Trophoblast cell (in vitro differentiated cells and primary cell): ENCODE measurements around the gene ZAP70.

ENCODE experiments used
- DNase-seq, 2 donors: peaks; one replicate each; pipeline ENCODE4 v3.0.0-alpha.2; 2016
- H2AFZ ChIP-seq: 2 replicates; pipeline ENCODE4 v1.6.1; 2013; ENCODE audit warnings: low read length, moderate library complexity, mild to moderate bottlenecking; ENCODE audit not compliant: insufficient read depth, poor library complexity
- H2AK5ac ChIP-seq: 2 replicates; pipeline ENCODE4 v1.6.1; 2013; ENCODE audit warnings: mild to moderate bottlenecking, low read length
- H2BK120ac ChIP-seq: 2 replicates; pipeline ENCODE4 v1.6.1; 2013; ENCODE audit warnings: low read length, mild to moderate bottlenecking, moderate library complexity; ENCODE audit not compliant: insufficient read depth, poor library complexity
- H2BK12ac ChIP-seq: 2 replicates; pipeline ENCODE4 v1.6.1; 2013; ENCODE audit warnings: mild to moderate bottlenecking, low read length, moderate library complexity
- H2BK5ac ChIP-seq: 2 replicates; pipeline ENCODE4 v1.6.1; 2013; ENCODE audit warnings: low read length, low read depth, moderate library complexity, mild to moderate bottlenecking; ENCODE audit not compliant: poor library complexity
- H3K14ac ChIP-seq: 2 replicates; pipeline ENCODE4 v1.6.1; 2013; ENCODE audit warnings: mild to moderate bottlenecking, low read length
- H3K18ac ChIP-seq: 2 replicates; pipeline ENCODE4 v1.6.1; 2013; ENCODE audit warnings: mild to moderate bottlenecking, low read length
- H3K23ac ChIP-seq: 2 replicates; pipeline ENCODE4 v1.6.1; 2013; ENCODE audit warnings: low read length
- H3K27ac ChIP-seq: 2 replicates; pipeline ENCODE4 v1.5.1; 2013; ENCODE audit warnings: low read depth, mild to moderate bottlenecking, inconsistent platforms, low read length, moderate library complexity
- H3K27me3 ChIP-seq: 2 replicates; pipeline ENCODE4 v1.6.1; 2013; ENCODE audit warnings: inconsistent platforms, mild to moderate bottlenecking, low read length, moderate library complexity; ENCODE audit not compliant: insufficient read depth
- H3K36me3 ChIP-seq, 2 experiments: 1 replicate in 1 of 2; 2 replicates in 1 of 2; pipeline ENCODE4 v1.6.1; 2013; ENCODE audit warnings: low read length in 2 of 2, mild to moderate bottlenecking in 2 of 2, moderate library complexity in 1 of 2; ENCODE audit not compliant: insufficient read depth in 2 of 2, control insufficient read depth in 1 of 2
- H3K4ac ChIP-seq: 2 replicates; pipeline ENCODE4 v1.6.1; 2013; ENCODE audit warnings: low read depth, mild to moderate bottlenecking, low read length, moderate library complexity
- H3K4me1 ChIP-seq, 2 experiments: 1 replicate in 1 of 2; 2 replicates in 1 of 2; pipeline ENCODE4 v1.6.1; 2013; ENCODE audit warnings: low read length in 2 of 2, mild to moderate bottlenecking in 2 of 2, moderate library complexity in 1 of 2; ENCODE audit not compliant: insufficient read depth in 2 of 2, control insufficient read depth in 1 of 2
- H3K4me2 ChIP-seq: 2 replicates; pipeline ENCODE4 v1.6.1; 2013; ENCODE audit warnings: inconsistent platforms, mild to moderate bottlenecking, low read length, moderate library complexity
- H3K4me3 ChIP-seq: 2 replicates; pipeline ENCODE4 v1.5.1; 2013; ENCODE audit warnings: mild to moderate bottlenecking, low read depth, low read length, inconsistent platforms
- H3K79me1 ChIP-seq: one replicate; pipeline ENCODE4 v1.6.1; 2013; ENCODE audit warnings: low read length
- H3K79me2 ChIP-seq: 2 replicates; pipeline ENCODE4 v1.6.1; 2013; ENCODE audit warnings: low read length, mild to moderate bottlenecking; ENCODE audit not compliant: control insufficient read depth, insufficient read depth, poor library complexity
- H3K9ac ChIP-seq: 2 replicates; pipeline ENCODE4 v1.6.1; 2013; ENCODE audit warnings: mild to moderate bottlenecking, low read length
- H3K9me3 ChIP-seq: 2 replicates; pipeline ENCODE4 v1.6.1; 2013; ENCODE audit warnings: low read depth, mild to moderate bottlenecking, control low read depth, inconsistent platforms, low read length; ENCODE audit not compliant: insufficient read depth
- H4K12ac ChIP-seq: 2 replicates; pipeline ENCODE4 v1.6.1; 2013; ENCODE audit warnings: low read depth, mild to moderate bottlenecking, low read length, moderate library complexity
- H4K8ac ChIP-seq: 2 replicates; pipeline ENCODE4 v1.6.1; 2013; ENCODE audit warnings: low read depth, mild to moderate bottlenecking, low read length, moderate library complexity
- H4K91ac ChIP-seq: one replicate; pipeline ENCODE4 v1.6.1; 2013; ENCODE audit warnings: low read depth, mild to moderate bottlenecking, low read length, moderate library complexity
- WGBS: extraction: QIAGEN DNeasy Blood & Tissue Kit; methylation state at CpG from one replicate; pipeline ENCODE4 v1.1.7; 2013; ENCODE audit warnings: missing lambda C conversion rate; ENCODE audit not compliant: insufficient read length, insufficient coverage; ENCODE audit errors: extremely low coverage; 5-methylcytosine and 5-hydroxymethylcytosine counted together

The ZAP70 gene

GRCh38 chr2:97749581-97749980, 36.2 kb downstream of the ZAP70 start:
- Histone ChIP-seq H3K79me2 (no peaks in the 10 kb centered on the region), H3K14ac (no peak overlapping the region), H3K4me2 (no peak overlapping the region), H4K8ac (no peak overlapping the region), H2AK5ac (no peak overlapping the region), H3K23ac (no peak overlapping the region), H3K18ac (no peak overlapping the region), H3K79me1 (peaks cover 2% of the 10 kb centered on the region), H3K4me1 (peaks cover 0 to 5% of the 10 kb centered on the region in 2 experiments), H2BK120ac (no peak overlapping the region), H3K9ac (no peak overlapping the region), H3K36me3 (no peaks in the 10 kb centered on the region), H4K12ac (no peak overlapping the region), H3K9me3 (no peaks in the 10 kb centered on the region), H3K4ac (no peak overlapping the region), H2BK12ac (no peak overlapping the region), H2AFZ (no peak overlapping the region), H3K27me3 (no peaks in the 10 kb centered on the region), H4K91ac (no peak overlapping the region), H3K4me3 (no peak overlapping the region), H3K27ac (no peak overlapping the region), H2BK5ac (no peak overlapping the region)
- WGBS, result no CpG with 5 or more reads among the region's 5 CpGs
- peak in 1 of 2 donors; percentile 9 for DNase-seq

- no peak for DNase-seq
- Histone ChIP-seq H3K4ac (no peak overlapping the region), H3K18ac (no peak overlapping the region), H3K9ac (no peak overlapping the region), H3K4me3 (no peak overlapping the region), H2AFZ (no peak overlapping the region), H3K23ac (no peak overlapping the region), H4K12ac (no peak overlapping the region), H2BK120ac (no peak overlapping the region), H3K14ac (no peak overlapping the region), H3K9me3 (no peaks in the 10 kb centered on the region), H2BK5ac (no peak overlapping the region), H3K27me3 (no peaks in the 10 kb centered on the region), H3K79me1 (peaks cover 2% of the 10 kb centered on the region), H4K91ac (no peak overlapping the region), H4K8ac (no peak overlapping the region), H3K4me1 (peaks cover 0 to 5% of the 10 kb centered on the region in 2 experiments), H2AK5ac (no peak overlapping the region), H3K4me2 (no peak overlapping the region), H2BK12ac (no peak overlapping the region), H3K36me3 (no peaks in the 10 kb centered on the region), H3K27ac (no peak overlapping the region), H3K79me2 (no peaks in the 10 kb centered on the region)
- no CpG with 5 or more reads among the region's 4 CpGs for whole genome bisulfite sequencing
These were observed 36.6 kb downstream of the ZAP70 start for GRCh38 chr2:97750017-97750416.

DNA sequence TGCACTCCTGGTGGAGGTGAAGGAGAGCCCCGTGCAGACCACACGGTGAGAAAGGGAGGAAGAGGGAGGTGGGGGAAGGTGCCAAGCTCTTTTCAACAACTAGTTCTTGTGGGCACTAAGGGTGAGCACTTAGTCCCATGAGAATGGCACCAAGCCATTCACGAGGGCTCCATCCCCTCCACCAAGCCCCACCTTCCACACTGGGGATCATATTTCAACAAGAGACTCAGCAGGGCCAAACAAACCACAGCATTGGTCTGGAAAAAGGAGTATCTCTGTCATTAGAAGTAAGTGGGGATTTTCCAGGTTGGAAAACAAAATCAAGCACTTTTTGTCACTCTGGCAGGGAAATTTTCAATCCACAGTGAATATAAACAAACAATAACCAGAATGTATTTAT, 38.4 kb downstream of the ZAP70 start:
- no peaks in the 10 kb centered on the region for H3K79me2 ChIP-seq
- H3K23ac ChIP-seq, result no peak overlapping the region
- peaks cover 0 to 5% of the 10 kb centered on the region in 2 experiments for H3K36me3 ChIP-seq
- H3K4me3 ChIP-seq, result no peak overlapping the region
- H3K4ac ChIP-seq, result no peak overlapping the region
- H2BK5ac ChIP-seq, result no peak overlapping the region
- H4K8ac ChIP-seq, result no peak overlapping the region
- H2BK12ac ChIP-seq, result no peak overlapping the region
- WGBS, result no CpG with 5 or more reads among the region's 3 CpGs
- H3K27ac ChIP-seq, result no peak overlapping the region
- no peaks in the 10 kb centered on the region for H3K27me3 ChIP-seq
- no peak overlapping the region for H3K14ac ChIP-seq
- H3K79me1 ChIP-seq, result peaks cover 2% of the 10 kb centered on the region
- H3K4me1 ChIP-seq, result peaks cover 0 to 3% of the 10 kb centered on the region in 2 experiments
- no peak overlapping the region for H3K9ac ChIP-seq
- H2AK5ac ChIP-seq, result no peak overlapping the region
- H4K91ac ChIP-seq, result no peak overlapping the region
- no peak overlapping the region for H2BK120ac ChIP-seq
- H3K9me3 ChIP-seq, result no peaks in the 10 kb centered on the region
- no peak overlapping the region for H3K4me2 ChIP-seq
- H2AFZ ChIP-seq, result no peak overlapping the region
- no peak for DNase-seq
- no peak overlapping the region for H4K12ac ChIP-seq
- H3K18ac ChIP-seq, result no peak overlapping the region

- Histone ChIP-seq H3K27ac (no peak overlapping the region), H3K14ac (no peak overlapping the region), H4K12ac (no peak overlapping the region), H3K4ac (no peak overlapping the region), H3K36me3 (peaks cover 6 to 11% of the 10 kb centered on the region in 2 experiments), H3K23ac (no peak overlapping the region), H3K9ac (no peak overlapping the region), H3K79me2 (no peaks in the 10 kb centered on the region), H3K18ac (no peak overlapping the region), H4K91ac (no peak overlapping the region), H3K27me3 (no peaks in the 10 kb centered on the region), H3K9me3 (no peaks in the 10 kb centered on the region), H2BK12ac (no peak overlapping the region), H2AFZ (no peak overlapping the region), H3K79me1 (no peaks in the 10 kb centered on the region), H2BK5ac (no peak overlapping the region), H4K8ac (no peak overlapping the region), H3K4me2 (no peak overlapping the region), H2AK5ac (no peak overlapping the region), H3K4me3 (no peak overlapping the region), H3K4me1 (peaks cover 0 to 3% of the 10 kb centered on the region in 2 experiments), H2BK120ac (no peak overlapping the region)
- no CpG with 5 or more reads among the region's 3 CpGs for WGBS
- DNase-seq, result no peak
These were observed 39.3 kb downstream of the ZAP70 start for GRCh38 chr2:97752342-97753334.
